Measurements from ENCODE around the gene HNRNPC. TPM values are rescaled to one million over a fixed set of nuclear protein-coding genes. Genes with fewer than 3 reads are reported as not detected.
"Not testable (repeated sequence)": the region's sequence is repeated elsewhere in the genome, so short reads cannot be mapped to it uniquely, and the experiment has no call there.

Gene HNRNPC
- total RNA-seq, 2 donors from 2014 or later, result 251 to 271 TPM

GRCh38 chr14:21278632-21279031 lies 9.4 kb upstream of the HNRNPC start:
- DNase-seq (no peak), ATAC-seq (no peak)
- intact Hi-C loops (cut with DNase I, micrococcal nuclease), result no loop called here

GRCh38 chr14:21275261-21275858 lies 6.1 kb upstream of the HNRNPC start:
- intact Hi-C loops (cut with DNase I, micrococcal nuclease), result no loop called here
- ATAC-seq, result no peak
- no peak for DNase-seq

- intact Hi-C loops (cut with DNase I, micrococcal nuclease), result not testable (repeated sequence)
These were observed 3.4 kb upstream of the HNRNPC start for GRCh38 chr14:21272661-21273060.

GRCh38 chr14:21268617-21269251 lies 508 bp downstream of the HNRNPC start:
- peak; percentile 54 to 55 for DNase-seq
- ATAC-seq, result peak; percentile 28
- intact Hi-C loops (cut with DNase I, micrococcal nuclease), result no loop called here

More at GRCh38 chr14:21272661-21273060, 3.4 kb upstream of the HNRNPC start:
- ATAC-seq, DNase-seq: not testable (repeated sequence)

- no peak for ATAC-seq
These were observed 1.2 kb downstream of the HNRNPC start for GRCh38 chr14:21267886-21268616.

GRCh38 chr14:21267431-21267845 lies 1.8 kb downstream of the HNRNPC start:
- ATAC-seq, result no peak
- no peak for DNase-seq
- intact Hi-C loops (cut with DNase I, micrococcal nuclease), result no loop called here

More at GRCh38 chr14:21267886-21268616, 1.2 kb downstream of the HNRNPC start:
- DNase-seq, result no peak
- intact Hi-C loops (cut with DNase I, micrococcal nuclease), result no loop called here

GRCh38 chr14:21264025-21264801 lies 5.0 kb downstream of the HNRNPC start:
- DNase-seq (no peak), ATAC-seq (no peak)
- intact Hi-C loops (cut with DNase I, micrococcal nuclease), result no loop called here

GRCh38 chr14:21263284-21264024 lies 5.8 kb downstream of the HNRNPC start:
- intact Hi-C loops (cut with DNase I, micrococcal nuclease), result no loop called here
- peak; percentile 34 for ATAC-seq
- DNase-seq, result no peak

- ATAC-seq (no peak), DNase-seq (no peak)
- intact Hi-C loops (cut with DNase I, micrococcal nuclease), result no loop called here
These were observed 6.8 kb downstream of the HNRNPC start for GRCh38 chr14:21262410-21262809.

GRCh38 chr14:21261824-21262223 lies 7.4 kb downstream of the HNRNPC start:
- ATAC-seq (no peak), DNase-seq (no peak)
- intact Hi-C loops (cut with DNase I, micrococcal nuclease), result no loop called here

- intact Hi-C loops (cut with DNase I, micrococcal nuclease), result no loop called here
- no peak for ATAC-seq
- no peak for DNase-seq
These were observed 10.1 kb downstream of the HNRNPC start for GRCh38 chr14:21258889-21259787.

- intact Hi-C loops (cut with DNase I, micrococcal nuclease), result no loop called here
- no peak for DNase-seq
- no peak for ATAC-seq
These were observed 11.0 kb downstream of the HNRNPC start for GRCh38 chr14:21258005-21258888.

GRCh38 chr14:21257394-21257909 lies 11.8 kb downstream of the HNRNPC start:
- ATAC-seq, result no peak
- DNase-seq, result no peak
- intact Hi-C loops (cut with DNase I, micrococcal nuclease), result no loop called here

GRCh38 chr14:21256539-21257393 lies 12.5 kb downstream of the HNRNPC start:
- DNase-seq, result no peak
- intact Hi-C loops (cut with DNase I, micrococcal nuclease), result no loop called here
- no peak for ATAC-seq

- DNase-seq; intact Hi-C loops (cut with DNase I, micrococcal nuclease); ATAC-seq: not testable (repeated sequence)
These were observed 13.2 kb downstream of the HNRNPC start for GRCh38 chr14:21256102-21256447.
